AG09319 (cell line): ENCODE results near the gene PRKCI.

ENCODE experiments used
- DNase-seq: peaks from one replicate; pipeline ENCODE4 v3.0.0-alpha.2; 2010; ENCODE audit warnings: low read depth; ENCODE audit errors: extremely low read depth
- TF ChIP-seq, protein P1 (sequence below): IDR thresholded peaks from 2 replicates; pipeline ENCODE4 v1.5.1; 2011; ENCODE audit warnings: low read depth, mild to moderate bottlenecking, inconsistent platforms, low read length, moderate library complexity

The PRKCI gene

DNA sequence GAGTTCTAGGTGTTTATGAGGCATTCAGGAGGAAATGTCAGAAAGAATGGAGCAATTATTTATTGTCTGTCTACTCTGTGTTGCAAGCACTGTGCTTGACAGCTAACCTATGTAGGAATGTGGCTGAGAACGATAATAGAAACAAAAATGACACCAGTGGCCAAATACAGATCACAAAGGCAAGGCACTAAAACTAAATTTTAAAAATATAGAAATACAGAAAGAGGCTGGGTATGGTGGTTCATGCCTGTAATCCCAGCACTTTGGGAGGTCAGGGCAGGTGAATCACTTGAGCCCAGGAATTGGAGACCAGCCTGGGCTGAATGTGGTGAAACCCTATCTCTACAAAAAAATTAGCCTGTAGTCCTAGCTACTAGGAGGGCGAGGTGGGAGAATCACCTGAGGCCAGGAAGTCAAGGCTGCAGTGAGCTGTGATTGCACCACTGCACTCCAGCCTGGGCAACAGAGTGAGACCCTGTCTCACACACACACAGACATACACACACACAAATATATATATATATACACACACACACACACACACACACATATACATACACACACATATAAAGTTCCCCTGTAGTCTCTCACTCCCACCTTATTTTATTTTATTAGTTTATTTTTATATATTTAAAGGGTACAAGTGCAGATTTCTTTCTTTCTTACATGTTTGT lies 6.0 kb downstream of the PRKCI start:
- TF ChIP-seq, protein P1, sequence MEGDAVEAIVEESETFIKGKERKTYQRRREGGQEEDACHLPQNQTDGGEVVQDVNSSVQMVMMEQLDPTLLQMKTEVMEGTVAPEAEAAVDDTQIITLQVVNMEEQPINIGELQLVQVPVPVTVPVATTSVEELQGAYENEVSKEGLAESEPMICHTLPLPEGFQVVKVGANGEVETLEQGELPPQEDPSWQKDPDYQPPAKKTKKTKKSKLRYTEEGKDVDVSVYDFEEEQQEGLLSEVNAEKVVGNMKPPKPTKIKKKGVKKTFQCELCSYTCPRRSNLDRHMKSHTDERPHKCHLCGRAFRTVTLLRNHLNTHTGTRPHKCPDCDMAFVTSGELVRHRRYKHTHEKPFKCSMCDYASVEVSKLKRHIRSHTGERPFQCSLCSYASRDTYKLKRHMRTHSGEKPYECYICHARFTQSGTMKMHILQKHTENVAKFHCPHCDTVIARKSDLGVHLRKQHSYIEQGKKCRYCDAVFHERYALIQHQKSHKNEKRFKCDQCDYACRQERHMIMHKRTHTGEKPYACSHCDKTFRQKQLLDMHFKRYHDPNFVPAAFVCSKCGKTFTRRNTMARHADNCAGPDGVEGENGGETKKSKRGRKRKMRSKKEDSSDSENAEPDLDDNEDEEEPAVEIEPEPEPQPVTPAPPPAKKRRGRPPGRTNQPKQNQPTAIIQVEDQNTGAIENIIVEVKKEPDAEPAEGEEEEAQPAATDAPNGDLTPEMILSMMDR: no peak
- DNase-seq: no peak

DNA sequence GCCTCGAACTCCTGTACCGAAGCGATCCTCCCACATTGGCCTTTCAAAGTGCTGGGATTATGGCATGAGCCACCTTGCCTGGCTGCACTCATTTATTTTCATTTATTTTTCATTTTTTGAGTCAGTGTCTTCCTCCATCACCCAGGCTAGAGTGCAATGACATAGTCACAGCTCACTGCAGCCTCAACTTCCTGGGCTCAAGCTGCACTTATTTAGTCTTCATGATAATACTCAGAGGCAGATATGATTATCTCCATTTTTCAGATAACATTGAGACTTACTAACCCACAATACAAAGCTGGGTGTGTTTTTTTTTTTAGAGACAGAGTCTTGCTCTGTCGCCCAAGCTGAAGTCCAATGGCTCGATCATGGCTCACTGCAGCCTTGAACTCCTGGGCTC lies 10.0 kb downstream of the PRKCI start:
- DNase-seq: no peak
- TF ChIP-seq, protein P1: no peak

DNA sequence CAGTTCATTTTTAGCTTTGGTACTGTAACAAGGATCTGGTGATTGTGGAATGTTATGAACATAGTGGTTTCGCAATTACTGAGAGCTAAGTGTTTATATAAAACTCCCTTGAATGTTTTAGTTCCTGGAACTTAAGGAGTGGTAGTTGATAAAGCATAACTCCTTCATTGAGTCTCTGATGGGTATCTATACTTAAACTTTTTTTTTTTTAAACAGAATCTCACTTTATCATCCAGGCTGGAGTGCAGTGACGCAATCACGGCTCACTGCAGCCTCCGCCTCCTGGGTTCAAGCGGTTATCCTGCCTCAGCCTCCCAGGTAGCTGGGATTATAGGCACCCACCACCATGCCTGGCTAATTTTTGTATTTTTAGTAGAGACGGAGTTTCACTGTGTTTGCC lies 11.3 kb downstream of the PRKCI start:
- peak; percentile 60 for DNase-seq
- TF ChIP-seq, protein P1: no peak

DNA sequence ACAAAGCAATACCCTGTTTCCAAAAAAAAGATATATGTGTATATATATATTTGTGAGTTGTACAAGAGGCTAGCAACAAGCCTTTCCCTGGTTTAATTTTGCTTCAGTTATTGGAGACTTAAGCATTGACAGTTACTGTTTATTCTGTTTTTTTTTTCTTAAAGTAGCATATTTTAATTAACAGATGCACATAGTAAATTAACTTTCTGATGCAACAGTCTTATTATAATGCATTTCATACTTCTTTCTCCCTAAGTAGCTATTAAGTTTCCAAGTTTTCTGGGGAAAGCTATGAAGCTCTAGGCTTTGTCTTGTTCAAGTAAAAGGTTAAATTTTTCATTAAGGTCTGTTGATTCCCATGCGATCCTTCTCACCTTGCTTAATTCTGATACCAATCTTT lies 17.9 kb downstream of the PRKCI start:
- DNase-seq: no peak
- TF ChIP-seq, protein P1: no peak

DNA sequence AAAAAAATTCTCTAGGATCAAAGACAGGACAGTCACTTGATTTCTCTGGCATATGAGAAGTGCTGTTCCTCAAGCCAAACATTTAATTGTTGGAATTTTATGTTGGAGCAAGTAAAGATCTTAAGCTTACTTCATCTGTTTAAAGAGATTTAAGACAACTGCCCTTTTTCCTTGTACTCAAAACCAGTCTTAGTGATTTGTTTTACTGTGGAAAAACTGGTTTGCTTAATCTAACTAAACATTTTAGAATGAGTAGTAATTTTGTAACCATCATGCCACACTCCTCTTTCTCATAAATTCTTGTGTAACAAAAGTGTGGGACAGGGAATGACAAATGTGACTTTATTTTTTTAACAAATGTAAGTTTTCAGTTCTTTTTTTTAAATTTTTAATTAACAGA lies 18.4 kb downstream of the PRKCI start:
- DNase-seq: no peak
- TF ChIP-seq, protein P1: no peak

DNA sequence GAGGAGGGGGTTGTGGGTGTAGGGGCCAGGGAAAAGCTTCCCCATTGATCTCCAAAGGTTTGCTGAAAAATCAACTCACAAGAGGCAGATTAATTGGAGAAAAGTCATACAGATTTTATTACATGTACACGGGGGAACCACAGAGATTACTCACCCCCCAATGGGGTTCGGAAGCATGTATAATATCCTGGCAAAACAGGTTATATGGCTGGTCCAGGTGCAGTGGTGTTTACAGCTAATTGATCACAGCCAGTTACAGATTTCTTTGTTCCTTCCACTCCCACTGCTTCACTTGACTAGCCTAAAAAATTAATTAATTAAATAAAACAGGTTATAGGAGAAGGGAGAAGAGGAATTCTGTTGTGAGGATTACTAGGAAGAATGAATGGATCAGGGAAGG lies 22.4 kb downstream of the PRKCI start:
- TF ChIP-seq, protein P1: no peak
- no peak for DNase-seq

DNA sequence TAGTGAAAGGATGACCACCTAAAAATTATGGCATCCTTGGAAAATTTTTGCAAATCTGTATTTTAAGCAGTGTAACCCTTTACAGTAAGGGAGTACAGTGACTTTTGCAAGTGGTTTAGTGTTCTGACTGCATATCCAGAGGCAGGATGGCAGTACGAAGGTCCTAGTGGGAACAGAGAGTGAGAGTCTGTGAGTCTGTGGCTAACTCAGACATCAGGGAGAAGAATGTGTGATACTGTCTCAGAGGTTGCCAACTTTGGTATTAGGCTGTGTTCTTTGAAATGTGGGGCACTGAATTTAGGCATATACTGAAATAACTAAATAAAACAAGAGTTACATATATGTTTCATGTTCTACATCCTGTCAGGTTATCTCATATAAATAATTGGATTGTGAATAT lies 25.7 kb downstream of the PRKCI start:
- TF ChIP-seq, protein P1: no peak
- DNase-seq: no peak
